Measurements from ENCODE around the gene C17orf107.

Gene C17orf107

DNA sequence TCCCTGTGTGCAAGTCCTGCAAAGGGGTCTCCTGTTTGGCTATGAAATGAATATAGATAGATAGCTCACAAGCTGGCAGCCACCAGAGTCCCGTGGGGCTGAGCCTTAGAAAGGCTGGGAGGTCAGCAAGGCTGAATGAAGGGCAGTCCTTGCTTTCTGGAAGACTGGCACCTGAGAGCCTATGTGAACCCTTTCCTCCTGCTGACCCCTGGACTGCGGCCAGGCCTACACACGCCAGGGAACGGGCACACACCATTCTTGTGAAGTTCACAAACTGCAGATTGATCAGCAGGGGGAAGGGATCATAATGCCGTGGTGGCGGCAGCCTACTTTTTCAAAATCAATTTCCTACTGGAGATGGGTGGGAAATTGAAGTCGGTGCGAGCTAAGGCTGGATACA lies 985 bp upstream of the C17orf107 start:
- TF ChIP-seq CTBP1 (IDR thresholded peaks at IDR 0.05; ENCODE audit: borderline replicate concordance) (no peak), FOXK2 (IDR thresholded peaks at IDR 0.05) (no peak), SUZ12 (IDR thresholded peaks at IDR 0.05) (no peak), NFRKB (IDR thresholded peaks at IDR 0.05) (no peak), TARDBP (IDR thresholded peaks at IDR 0.05) (no peak), HDGF (IDR thresholded peaks at IDR 0.05; ENCODE audit: borderline replicate concordance) (no peak), ZNF384 (IDR thresholded peaks at IDR 0.05) (no peak), SP1 (IDR thresholded peaks at IDR 0.05) (no peak)
- POLR2A ChIA-PET: no interaction called here
- CTCF ChIA-PET: no interaction called here
- DNase-seq (ENCODE audit: extremely low spot score): no peak

DNA sequence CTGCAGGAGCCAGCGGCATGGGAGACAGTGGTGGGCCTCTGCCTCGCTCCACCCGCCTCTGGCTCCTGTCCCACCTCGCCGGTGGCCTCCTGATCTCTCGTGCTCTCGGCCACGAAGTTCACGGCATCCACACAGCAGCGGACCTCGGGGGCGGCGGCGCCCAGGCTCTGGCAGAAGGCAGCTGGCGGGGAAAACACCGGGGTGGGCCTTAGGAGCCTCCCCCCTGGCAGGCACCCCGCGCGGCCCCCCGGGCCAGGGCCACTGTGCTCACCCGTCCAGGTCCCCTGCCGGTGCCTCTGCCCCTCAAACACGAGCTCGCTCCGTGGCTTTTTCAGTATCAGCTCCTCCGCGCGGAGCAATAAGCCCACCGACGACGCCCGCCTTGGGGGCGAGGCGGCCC lies 409 bp upstream of the C17orf107 start:
- ChIA-PET POLR2A (no interaction called here), CTCF (no interaction called here)
- no peak for DNase-seq (ENCODE audit: extremely low spot score)
- no peak for TF ChIP-seq ZNF384 (IDR thresholded peaks at IDR 0.05)
- TF ChIP-seq FOXK2 (IDR thresholded peaks at IDR 0.05): no peak
- TF ChIP-seq BHLHE40 (IDR thresholded peaks at IDR 0.05; ENCODE audit: borderline replicate concordance): no peak
- no peak for TF ChIP-seq ARNT (IDR thresholded peaks at IDR 0.05)
- no peak for TF ChIP-seq L3MBTL2 (conservative IDR thresholded peaks at IDR 0.05)
- TF ChIP-seq SUZ12 (IDR thresholded peaks at IDR 0.05): no peak
- no peak for TF ChIP-seq TARDBP (IDR thresholded peaks at IDR 0.05)
- TF ChIP-seq FOXA1 (IDR thresholded peaks at IDR 0.05): no peak
- no peak for TF ChIP-seq ELF4 (IDR thresholded peaks at IDR 0.05)
- no peak for TF ChIP-seq LEF1 (IDR thresholded peaks at IDR 0.05; ENCODE audit: borderline replicate concordance)
- no peak for TF ChIP-seq HDGF (IDR thresholded peaks at IDR 0.05; ENCODE audit: borderline replicate concordance)
- TF ChIP-seq FOXM1 (IDR thresholded peaks at IDR 0.05; ENCODE audit: borderline replicate concordance): no peak
- TF ChIP-seq, protein P1, sequence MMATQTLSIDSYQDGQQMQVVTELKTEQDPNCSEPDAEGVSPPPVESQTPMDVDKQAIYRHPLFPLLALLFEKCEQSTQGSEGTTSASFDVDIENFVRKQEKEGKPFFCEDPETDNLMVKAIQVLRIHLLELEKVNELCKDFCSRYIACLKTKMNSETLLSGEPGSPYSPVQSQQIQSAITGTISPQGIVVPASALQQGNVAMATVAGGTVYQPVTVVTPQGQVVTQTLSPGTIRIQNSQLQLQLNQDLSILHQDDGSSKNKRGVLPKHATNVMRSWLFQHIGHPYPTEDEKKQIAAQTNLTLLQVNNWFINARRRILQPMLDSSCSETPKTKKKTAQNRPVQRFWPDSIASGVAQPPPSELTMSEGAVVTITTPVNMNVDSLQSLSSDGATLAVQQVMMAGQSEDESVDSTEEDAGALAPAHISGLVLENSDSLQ (IDR thresholded peaks at IDR 0.05): no peak
- no peak for TF ChIP-seq NFRKB (IDR thresholded peaks at IDR 0.05)
- no peak for TF ChIP-seq SP1 (IDR thresholded peaks at IDR 0.05)
- no peak for TF ChIP-seq CTBP1 (IDR thresholded peaks at IDR 0.05; ENCODE audit: borderline replicate concordance)

DNA sequence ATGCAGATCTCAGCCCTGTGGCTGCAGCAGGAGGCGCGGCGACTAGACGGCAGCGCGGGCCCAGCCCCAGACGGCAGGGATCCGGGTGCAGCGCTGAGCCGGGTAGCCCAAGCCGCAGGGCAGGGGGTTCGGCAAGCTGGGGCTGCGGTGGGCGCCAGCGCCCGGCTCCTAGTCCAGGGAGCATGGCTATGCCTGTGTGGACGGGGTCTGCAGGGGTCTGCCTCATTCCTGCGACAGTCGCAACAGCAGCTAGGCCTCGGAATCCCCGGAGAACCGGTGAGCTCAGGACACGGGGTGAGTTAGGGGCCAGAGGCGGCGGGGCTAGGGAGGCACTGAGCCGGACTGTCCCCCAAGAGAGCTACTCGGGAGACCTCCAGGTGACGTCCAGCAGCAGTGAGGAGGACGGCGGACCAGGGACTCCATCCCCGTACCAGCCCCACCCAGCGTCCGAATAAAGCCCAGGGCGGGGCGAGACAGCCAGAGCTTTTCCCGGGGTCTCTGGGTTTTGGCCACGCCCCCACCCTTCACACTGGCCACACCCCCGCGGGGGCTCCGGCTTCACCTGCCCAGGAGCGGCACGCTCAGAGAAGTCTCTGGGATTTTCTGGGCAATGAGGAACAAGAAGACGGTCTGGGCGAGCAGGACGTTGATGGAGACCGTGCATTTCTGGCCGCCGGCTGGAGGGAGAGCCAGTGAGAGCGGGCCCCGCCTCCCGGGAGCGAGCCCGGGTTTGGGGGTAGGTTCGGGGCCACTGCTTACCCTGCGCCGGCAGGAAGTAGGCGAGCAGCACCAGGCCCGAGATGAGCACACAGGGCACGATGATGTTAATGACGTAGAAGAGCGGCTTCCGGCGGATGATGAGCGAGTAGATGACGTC lies 1.1 kb downstream of the C17orf107 start:
- ChIA-PET POLR2A (interaction anchor here (1.2 kb wide), 2 partner anchors 9 to 67 kb away, joined by 3 to 4 read pairs; partner anchors contain the start of gene SPAG7), CTCF (no interaction called here)
- TF ChIP-seq TARDBP (IDR thresholded peaks at IDR 0.05) (no peak), NFRKB (IDR thresholded peaks at IDR 0.05) (no peak), ELF4 (IDR thresholded peaks at IDR 0.05) (no peak), FOXM1 (IDR thresholded peaks at IDR 0.05; ENCODE audit: borderline replicate concordance) (no peak), FOXK2 (IDR thresholded peaks at IDR 0.05) (no peak), SUZ12 (IDR thresholded peaks at IDR 0.05) (no peak), BHLHE40 (IDR thresholded peaks at IDR 0.05; ENCODE audit: borderline replicate concordance) (no peak), CTBP1 (IDR thresholded peaks at IDR 0.05; ENCODE audit: borderline replicate concordance) (no peak), HDGF (IDR thresholded peaks at IDR 0.05; ENCODE audit: borderline replicate concordance) (no peak), LEF1 (IDR thresholded peaks at IDR 0.05; ENCODE audit: borderline replicate concordance) (no peak), L3MBTL2 (conservative IDR thresholded peaks at IDR 0.05) (no peak), ARNT (IDR thresholded peaks at IDR 0.05) (no peak)
- no peak for DNase-seq (ENCODE audit: extremely low spot score)

DNA sequence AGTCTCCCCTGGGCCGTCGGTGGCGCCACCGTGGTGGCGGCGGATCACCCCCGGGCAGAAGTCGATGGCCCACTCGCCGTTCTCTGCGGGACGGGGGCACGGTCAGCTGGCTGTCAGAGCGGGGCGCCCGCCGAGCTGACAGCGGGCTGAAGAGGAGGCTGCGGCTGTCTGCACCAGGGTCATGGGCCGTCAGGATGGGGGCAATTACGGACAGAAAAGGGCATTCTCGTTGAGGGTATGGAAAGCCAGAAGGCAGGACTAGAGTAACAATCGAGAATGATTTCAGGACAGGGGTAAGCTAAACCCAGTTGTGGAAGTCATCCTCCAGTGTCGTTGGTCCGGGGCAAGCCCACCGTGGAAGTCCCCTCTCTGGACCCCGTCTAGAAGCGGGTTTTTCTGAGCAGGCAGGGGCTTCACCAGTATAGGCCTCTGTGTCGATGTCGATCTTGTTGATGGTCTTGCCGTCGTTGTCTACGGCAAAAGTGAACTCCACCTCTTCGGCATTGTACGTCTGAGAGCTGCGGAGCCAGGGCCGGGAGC lies 1.8 kb downstream of the C17orf107 start:
- TF ChIP-seq CTBP1 (IDR thresholded peaks at IDR 0.05; ENCODE audit: borderline replicate concordance) (no peak), TARDBP (IDR thresholded peaks at IDR 0.05) (no peak), BHLHE40 (IDR thresholded peaks at IDR 0.05; ENCODE audit: borderline replicate concordance) (no peak), FOXM1 (IDR thresholded peaks at IDR 0.05; ENCODE audit: borderline replicate concordance) (no peak), ARNT (IDR thresholded peaks at IDR 0.05) (no peak), FOXA1 (IDR thresholded peaks at IDR 0.05) (no peak), SP1 (IDR thresholded peaks at IDR 0.05) (no peak), LEF1 (IDR thresholded peaks at IDR 0.05; ENCODE audit: borderline replicate concordance) (no peak), L3MBTL2 (conservative IDR thresholded peaks at IDR 0.05) (no peak), HDGF (IDR thresholded peaks at IDR 0.05; ENCODE audit: borderline replicate concordance) (no peak), FOXK2 (IDR thresholded peaks at IDR 0.05) (no peak), ZNF384 (IDR thresholded peaks at IDR 0.05) (no peak), NFRKB (IDR thresholded peaks at IDR 0.05) (no peak), ELF4 (IDR thresholded peaks at IDR 0.05) (no peak)
- TF ChIP-seq, protein P1 (IDR thresholded peaks at IDR 0.05): no peak
- no peak for DNase-seq (ENCODE audit: extremely low spot score)
- POLR2A ChIA-PET: interaction anchor here (1.2 kb wide), 2 partner anchors 8 to 66 kb away, joined by 3 to 4 read pairs; partner anchors contain the start of gene SPAG7
- CTCF ChIA-PET: no interaction called here

DNA sequence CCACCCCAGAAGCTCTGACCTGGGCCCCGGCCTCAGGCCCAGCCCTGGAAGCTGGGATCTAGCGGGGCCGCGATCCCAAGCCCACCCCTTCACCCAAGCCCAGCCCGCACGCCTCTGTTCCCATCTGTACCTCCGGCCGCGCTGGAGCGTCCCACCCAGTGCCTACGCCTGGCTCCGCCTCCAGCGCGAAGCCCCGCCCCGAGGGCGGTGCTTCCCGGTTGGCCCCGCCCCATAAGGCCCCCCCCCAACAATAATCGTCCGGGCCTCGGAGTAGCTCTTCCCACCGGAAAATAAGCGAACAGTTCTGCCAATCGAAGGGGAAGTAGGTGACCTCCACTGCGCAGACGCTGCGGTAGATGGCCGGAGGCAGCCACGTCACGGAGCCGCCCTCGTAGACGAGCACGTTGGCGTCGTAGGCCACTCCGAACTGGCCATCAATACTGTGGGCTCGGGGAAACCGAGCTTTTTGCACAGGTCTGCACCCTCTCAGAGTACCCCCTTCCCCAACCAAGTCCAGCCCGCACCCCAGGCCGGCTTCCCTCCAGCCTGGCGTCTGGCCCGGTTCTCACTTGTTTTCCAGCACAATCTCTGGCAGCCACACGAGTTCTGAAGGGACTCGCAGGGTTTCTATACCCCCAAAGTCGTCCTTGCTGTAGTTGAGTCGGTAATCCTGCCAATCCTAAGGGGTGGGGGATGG lies 2.5 kb downstream of the C17orf107 start:
- TF ChIP-seq, protein P1 (IDR thresholded peaks at IDR 0.05): no peak
- no peak for TF ChIP-seq ZNF384 (IDR thresholded peaks at IDR 0.05)
- ChIA-PET POLR2A (interaction anchor here (0.7 kb wide), 1 partner anchor 55 kb away, joined by 3 read pairs; no protein-coding TSS in a partner anchor), CTCF (interaction anchor here (1.1 kb wide), 1 partner anchor 23 kb away, joined by 3 read pairs; no protein-coding TSS in a partner anchor)
- DNase-seq (ENCODE audit: extremely low spot score): no peak

Measured in HEK293T (cell line).